AG09309 (cell line): ENCODE data around the gene ZBTB8A.
A peak's percentile ranks its signal among the peaks of the same experiment; 100 is the strongest.

Source experiments
- DNase-seq: peaks from one replicate; pipeline ENCODE4 v3.0.0-alpha.2; 2010; ENCODE audit warnings: low read depth
- H3K4me3 ChIP-seq: 2 replicates; pipeline ENCODE4 v1.5.1; 2011; ENCODE audit warnings: mild to moderate bottlenecking, low read depth, low read length, moderate library complexity; ENCODE audit not compliant: control insufficient read depth
- TF ChIP-seq, protein P1 (sequence below): IDR thresholded peaks from 2 replicates; pipeline ENCODE4 v1.5.1; 2011; ENCODE audit warnings: mild to moderate bottlenecking, low read depth, low read length, inconsistent platforms; ENCODE audit not compliant: insufficient read depth, control insufficient read depth; ENCODE audit errors: missing control alignments

ZBTB8A gene

DNA sequence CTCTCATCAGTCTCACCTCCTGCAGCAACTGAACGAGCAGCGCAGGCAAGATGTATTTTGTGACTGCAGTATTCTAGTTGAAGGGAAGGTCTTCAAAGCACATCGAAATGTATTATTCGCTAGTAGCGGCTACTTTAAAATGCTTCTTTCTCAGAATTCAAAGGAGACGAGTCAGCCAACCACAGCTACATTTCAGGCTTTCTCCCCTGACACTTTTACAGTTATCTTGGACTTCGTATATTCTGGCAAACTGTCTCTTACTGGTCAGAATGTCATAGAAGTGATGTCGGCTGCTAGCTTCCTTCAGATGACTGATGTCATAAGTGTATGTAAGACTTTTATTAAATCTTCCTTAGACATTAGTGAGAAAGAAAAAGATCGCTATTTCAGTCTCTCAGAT lies 53.7 kb downstream of the ZBTB8A start:
- H3K4me3 ChIP-seq: no peak overlapping the region
- DNase-seq: no peak
- TF ChIP-seq, protein P1, sequence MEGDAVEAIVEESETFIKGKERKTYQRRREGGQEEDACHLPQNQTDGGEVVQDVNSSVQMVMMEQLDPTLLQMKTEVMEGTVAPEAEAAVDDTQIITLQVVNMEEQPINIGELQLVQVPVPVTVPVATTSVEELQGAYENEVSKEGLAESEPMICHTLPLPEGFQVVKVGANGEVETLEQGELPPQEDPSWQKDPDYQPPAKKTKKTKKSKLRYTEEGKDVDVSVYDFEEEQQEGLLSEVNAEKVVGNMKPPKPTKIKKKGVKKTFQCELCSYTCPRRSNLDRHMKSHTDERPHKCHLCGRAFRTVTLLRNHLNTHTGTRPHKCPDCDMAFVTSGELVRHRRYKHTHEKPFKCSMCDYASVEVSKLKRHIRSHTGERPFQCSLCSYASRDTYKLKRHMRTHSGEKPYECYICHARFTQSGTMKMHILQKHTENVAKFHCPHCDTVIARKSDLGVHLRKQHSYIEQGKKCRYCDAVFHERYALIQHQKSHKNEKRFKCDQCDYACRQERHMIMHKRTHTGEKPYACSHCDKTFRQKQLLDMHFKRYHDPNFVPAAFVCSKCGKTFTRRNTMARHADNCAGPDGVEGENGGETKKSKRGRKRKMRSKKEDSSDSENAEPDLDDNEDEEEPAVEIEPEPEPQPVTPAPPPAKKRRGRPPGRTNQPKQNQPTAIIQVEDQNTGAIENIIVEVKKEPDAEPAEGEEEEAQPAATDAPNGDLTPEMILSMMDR: no peak

GRCh38 chr1:32600034-32600433 lies 60.8 kb downstream of the ZBTB8A start:
- TF ChIP-seq, protein P1: no peak
- no peak overlapping the region for H3K4me3 ChIP-seq

DNA sequence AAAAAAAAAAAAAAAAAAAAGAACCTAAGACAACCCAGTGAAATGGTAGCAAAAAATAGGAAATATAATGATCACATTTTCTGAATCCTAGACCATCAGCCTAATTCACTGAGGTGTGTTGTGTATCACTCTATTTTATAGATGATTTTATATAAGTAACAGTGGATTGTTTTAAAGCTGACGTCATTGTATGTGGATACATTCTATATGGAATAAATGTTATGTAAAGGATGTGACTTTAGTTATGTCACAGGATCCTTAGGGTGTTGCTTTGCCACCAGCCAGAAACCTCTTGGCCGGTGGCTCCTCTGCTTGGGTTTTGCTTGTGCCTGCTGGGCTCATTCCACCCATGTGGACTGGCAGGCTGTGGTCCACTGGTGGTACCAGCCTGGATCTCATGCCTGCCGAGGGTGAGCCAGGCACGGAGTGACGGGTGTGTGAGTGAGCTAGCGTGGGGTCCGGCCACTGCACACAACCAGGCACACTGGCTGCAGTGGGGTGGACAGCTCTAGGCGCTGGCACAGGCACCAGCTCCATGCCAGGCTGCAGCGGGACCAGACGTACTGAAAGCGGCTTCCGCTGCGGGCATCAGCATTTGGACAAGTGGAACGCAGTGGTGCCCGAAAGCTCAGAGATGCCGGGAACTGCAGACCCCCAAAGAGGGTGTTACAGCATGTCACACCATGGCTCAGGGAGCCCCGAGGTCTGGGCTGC lies 66.6 kb downstream of the ZBTB8A start:
- TF ChIP-seq, protein P1: no peak
- no peak overlapping the region for H3K4me3 ChIP-seq
- DNase-seq: no peak

More at GRCh38 chr1:32600034-32600433, 60.8 kb downstream of the ZBTB8A start:
- DNase-seq: no peak

GRCh38 chr1:32606565-32607371 lies 67.5 kb downstream of the ZBTB8A start:
- TF ChIP-seq, protein P1: no peak
- no peak for DNase-seq
- no peak overlapping the region for H3K4me3 ChIP-seq

GRCh38 chr1:32609180-32609579 lies 70.0 kb downstream of the ZBTB8A start:
- H3K4me3 ChIP-seq: no peak overlapping the region
- DNase-seq: no peak
- TF ChIP-seq, protein P1: no peak

- TF ChIP-seq, protein P1: no peak
- DNase-seq: no peak
Measured at GRCh38 chr1:32611859-32612188, 72.6 kb downstream of the ZBTB8A start.

More at GRCh38 chr1:32611859-32612188, 72.6 kb downstream of the ZBTB8A start:
- H3K4me3 ChIP-seq: peak overlapping the region; percentile 52
